Measurements from ENCODE around the gene ADIPOR2.

DNA sequence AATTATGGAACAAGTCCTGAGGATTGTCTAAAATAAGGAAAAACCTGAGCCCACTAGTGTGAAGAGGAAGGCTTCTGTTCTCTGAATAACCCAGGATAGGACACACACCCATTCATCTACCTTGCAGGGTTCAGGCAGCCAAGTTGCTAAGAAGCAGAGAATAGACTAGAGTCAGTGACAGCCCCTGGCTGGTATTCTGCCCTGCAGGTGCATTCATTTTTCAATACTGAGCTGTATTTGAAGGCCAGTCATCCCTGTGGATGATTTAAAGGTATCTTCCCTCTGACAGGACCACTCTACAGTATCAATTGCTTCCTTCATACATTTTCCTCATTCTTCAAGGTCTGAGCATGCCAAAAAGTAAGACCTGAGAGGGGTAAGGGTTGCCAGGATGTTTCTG is 38.9 kb upstream of the ADIPOR2 start:
- TF ChIP-seq, protein P1, sequence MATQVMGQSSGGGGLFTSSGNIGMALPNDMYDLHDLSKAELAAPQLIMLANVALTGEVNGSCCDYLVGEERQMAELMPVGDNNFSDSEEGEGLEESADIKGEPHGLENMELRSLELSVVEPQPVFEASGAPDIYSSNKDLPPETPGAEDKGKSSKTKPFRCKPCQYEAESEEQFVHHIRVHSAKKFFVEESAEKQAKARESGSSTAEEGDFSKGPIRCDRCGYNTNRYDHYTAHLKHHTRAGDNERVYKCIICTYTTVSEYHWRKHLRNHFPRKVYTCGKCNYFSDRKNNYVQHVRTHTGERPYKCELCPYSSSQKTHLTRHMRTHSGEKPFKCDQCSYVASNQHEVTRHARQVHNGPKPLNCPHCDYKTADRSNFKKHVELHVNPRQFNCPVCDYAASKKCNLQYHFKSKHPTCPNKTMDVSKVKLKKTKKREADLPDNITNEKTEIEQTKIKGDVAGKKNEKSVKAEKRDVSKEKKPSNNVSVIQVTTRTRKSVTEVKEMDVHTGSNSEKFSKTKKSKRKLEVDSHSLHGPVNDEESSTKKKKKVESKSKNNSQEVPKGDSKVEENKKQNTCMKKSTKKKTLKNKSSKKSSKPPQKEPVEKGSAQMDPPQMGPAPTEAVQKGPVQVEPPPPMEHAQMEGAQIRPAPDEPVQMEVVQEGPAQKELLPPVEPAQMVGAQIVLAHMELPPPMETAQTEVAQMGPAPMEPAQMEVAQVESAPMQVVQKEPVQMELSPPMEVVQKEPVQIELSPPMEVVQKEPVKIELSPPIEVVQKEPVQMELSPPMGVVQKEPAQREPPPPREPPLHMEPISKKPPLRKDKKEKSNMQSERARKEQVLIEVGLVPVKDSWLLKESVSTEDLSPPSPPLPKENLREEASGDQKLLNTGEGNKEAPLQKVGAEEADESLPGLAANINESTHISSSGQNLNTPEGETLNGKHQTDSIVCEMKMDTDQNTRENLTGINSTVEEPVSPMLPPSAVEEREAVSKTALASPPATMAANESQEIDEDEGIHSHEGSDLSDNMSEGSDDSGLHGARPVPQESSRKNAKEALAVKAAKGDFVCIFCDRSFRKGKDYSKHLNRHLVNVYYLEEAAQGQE (IDR thresholded peaks at IDR 0.05), result no peak
- TF ChIP-seq, protein P2, sequence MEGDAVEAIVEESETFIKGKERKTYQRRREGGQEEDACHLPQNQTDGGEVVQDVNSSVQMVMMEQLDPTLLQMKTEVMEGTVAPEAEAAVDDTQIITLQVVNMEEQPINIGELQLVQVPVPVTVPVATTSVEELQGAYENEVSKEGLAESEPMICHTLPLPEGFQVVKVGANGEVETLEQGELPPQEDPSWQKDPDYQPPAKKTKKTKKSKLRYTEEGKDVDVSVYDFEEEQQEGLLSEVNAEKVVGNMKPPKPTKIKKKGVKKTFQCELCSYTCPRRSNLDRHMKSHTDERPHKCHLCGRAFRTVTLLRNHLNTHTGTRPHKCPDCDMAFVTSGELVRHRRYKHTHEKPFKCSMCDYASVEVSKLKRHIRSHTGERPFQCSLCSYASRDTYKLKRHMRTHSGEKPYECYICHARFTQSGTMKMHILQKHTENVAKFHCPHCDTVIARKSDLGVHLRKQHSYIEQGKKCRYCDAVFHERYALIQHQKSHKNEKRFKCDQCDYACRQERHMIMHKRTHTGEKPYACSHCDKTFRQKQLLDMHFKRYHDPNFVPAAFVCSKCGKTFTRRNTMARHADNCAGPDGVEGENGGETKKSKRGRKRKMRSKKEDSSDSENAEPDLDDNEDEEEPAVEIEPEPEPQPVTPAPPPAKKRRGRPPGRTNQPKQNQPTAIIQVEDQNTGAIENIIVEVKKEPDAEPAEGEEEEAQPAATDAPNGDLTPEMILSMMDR (IDR thresholded peaks at IDR 0.05), result no peak
- TF ChIP-seq KDM1A (IDR thresholded peaks at IDR 0.05; ENCODE audit: low read depth) (no peak), CHD4 (IDR thresholded peaks at IDR 0.05; ENCODE audit: borderline replicate concordance) (no peak), CHD2 (IDR thresholded peaks at IDR 0.05; ENCODE audit: low read length, partially characterized antibody) (no peak), POLR2A (IDR thresholded peaks at IDR 0.05; ENCODE audit: low read length) (no peak)
- TF ChIP-seq, protein P3, sequence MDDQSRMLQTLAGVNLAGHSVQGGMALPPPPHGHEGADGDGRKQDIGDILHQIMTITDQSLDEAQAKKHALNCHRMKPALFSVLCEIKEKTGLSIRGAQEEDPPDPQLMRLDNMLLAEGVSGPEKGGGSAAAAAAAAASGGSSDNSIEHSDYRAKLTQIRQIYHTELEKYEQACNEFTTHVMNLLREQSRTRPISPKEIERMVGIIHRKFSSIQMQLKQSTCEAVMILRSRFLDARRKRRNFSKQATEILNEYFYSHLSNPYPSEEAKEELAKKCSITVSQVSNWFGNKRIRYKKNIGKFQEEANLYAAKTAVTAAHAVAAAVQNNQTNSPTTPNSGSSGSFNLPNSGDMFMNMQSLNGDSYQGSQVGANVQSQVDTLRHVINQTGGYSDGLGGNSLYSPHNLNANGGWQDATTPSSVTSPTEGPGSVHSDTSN (IDR thresholded peaks at IDR 0.05), result no peak
- TF ChIP-seq, protein P4, sequence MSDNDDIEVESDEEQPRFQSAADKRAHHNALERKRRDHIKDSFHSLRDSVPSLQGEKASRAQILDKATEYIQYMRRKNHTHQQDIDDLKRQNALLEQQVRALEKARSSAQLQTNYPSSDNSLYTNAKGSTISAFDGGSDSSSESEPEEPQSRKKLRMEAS (IDR thresholded peaks at IDR 0.05), result no peak
